H1 (cell line): Measurements from ENCODE around the gene OSM. TPM values are rescaled to one million over a fixed set of nuclear protein-coding genes. Genes with fewer than 3 reads are reported as not detected.

ENCODE experiments used
- BRCA1 ChIP-seq: IDR thresholded peaks from 2 replicates; pipeline ENCODE4 v1.6.1; 2012; ENCODE audit warnings: low read depth, low read length, improper control_type of control experiment
- CREB1 ChIP-seq: IDR thresholded peaks from 2 replicates; pipeline ENCODE4 v1.6.1; 2012; ENCODE audit warnings: inconsistent platforms
- FOSL1 ChIP-seq: IDR thresholded peaks from 2 replicates; pipeline ENCODE4 v1.6.1; 2011; ENCODE audit warnings: mild to moderate bottlenecking, low read depth, low read length, moderate library complexity; ENCODE audit not compliant: insufficient read depth
- RFX5 ChIP-seq: IDR thresholded peaks from 2 replicates; pipeline ENCODE4 v1.6.1; 2011; ENCODE audit warnings: low read depth, low read length, improper control_type of control experiment, borderline replicate concordance
- TAF1 ChIP-seq: IDR thresholded peaks from 2 replicates; pipeline ENCODE4 v1.6.1; 2011; ENCODE audit warnings: mild to moderate bottlenecking, low read depth, low read length
- polyA plus RNA-seq, 7 experiments: library from polyadenylated mRNA; depleted of rRNA in 3 of 7; stranded (reverse) in 5 of 7; unstranded in 2 of 7; fragments of >200 nt in 5 of 7; fragments of 200-250 nt in 2 of 7; gene quantifications; 1 replicate in 5 of 7; 2 replicates in 1 of 7; 4 replicates in 1 of 7; pipeline versions ENCODE4 v1.2.1 to v1.2.3, GENCODE V29; 2011 to 2013; ENCODE audit warnings: missing spikeins in 2 of 7, mixed read lengths in 2 of 7
- total RNA-seq: library from RNA; stranded (reverse); fragmentation: NEBNext Ultra II Directional; extraction: Animal tissue kit (Norgen Biotek cat#: 25700); gene quantifications from 2 replicates; pipeline ENCODE4 v1.2.1, GENCODE V29; 2021
- TF ChIP-seq, protein P1 (sequence below), 3 experiments: IDR thresholded peaks; 1 replicate in 2 of 3; 2 replicates in 1 of 3; pipeline versions ENCODE4 v1.5.1 to v1.6.1; 2011; ENCODE audit warnings: low read length in 3 of 3, mild to moderate bottlenecking in 3 of 3, inconsistent platforms in 2 of 3, low read depth in 1 of 3, moderate library complexity in 1 of 3; ENCODE audit not compliant: insufficient read depth in 1 of 3; ENCODE audit errors: control extremely low read depth in 1 of 3
- TF ChIP-seq, protein P2 (sequence below): IDR thresholded peaks from 2 replicates; pipeline ENCODE4 v1.6.1; 2012; ENCODE audit warnings: inconsistent platforms

The OSM gene
- total and polyA plus RNA-seq, 2 of the 8 experiments (the other 6 are each of a cell fraction or from before 2014, with no cell fraction given): not detected

DNA sequence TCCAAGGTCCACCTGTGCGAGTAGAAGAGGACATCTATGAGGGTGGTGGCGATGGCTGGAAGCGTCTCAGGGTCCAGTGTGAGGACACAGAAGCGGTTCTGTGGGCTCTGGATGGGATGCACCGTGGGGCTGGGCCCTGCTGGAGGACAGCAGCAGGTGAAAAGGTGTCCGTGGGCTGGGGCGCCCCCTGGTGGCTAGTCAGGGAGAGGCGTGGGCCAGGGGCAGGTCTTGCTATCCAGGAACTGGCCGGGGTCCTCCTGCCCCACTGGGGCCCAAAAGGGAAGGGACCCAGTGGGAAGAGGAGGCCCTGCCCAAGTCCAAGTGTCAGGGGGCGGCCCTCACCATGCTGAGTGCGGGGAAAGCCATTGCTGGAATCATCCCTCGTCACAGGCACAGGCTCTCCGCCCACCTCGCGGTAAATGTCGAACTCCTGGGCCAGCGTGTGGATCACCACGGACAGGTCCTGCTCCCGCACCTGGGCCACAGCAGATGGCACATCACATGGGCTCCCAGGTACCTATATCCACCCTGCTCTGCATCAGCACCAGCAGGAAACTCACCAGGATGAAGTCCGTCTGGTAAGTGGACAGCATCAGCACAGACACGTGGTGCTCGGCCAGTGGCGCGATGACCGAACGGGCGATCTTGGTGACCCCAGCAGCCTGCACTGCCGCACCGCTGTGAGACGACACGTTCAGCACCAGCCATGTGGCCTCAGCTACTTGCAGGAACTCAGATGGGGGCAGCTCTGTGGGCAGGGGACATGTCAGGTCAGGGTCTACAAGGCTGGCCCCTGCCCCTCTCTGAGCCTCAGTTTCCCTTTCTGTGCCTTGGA, 20.4 kb upstream of the OSM start (continued):
- TF ChIP-seq, protein P1, sequence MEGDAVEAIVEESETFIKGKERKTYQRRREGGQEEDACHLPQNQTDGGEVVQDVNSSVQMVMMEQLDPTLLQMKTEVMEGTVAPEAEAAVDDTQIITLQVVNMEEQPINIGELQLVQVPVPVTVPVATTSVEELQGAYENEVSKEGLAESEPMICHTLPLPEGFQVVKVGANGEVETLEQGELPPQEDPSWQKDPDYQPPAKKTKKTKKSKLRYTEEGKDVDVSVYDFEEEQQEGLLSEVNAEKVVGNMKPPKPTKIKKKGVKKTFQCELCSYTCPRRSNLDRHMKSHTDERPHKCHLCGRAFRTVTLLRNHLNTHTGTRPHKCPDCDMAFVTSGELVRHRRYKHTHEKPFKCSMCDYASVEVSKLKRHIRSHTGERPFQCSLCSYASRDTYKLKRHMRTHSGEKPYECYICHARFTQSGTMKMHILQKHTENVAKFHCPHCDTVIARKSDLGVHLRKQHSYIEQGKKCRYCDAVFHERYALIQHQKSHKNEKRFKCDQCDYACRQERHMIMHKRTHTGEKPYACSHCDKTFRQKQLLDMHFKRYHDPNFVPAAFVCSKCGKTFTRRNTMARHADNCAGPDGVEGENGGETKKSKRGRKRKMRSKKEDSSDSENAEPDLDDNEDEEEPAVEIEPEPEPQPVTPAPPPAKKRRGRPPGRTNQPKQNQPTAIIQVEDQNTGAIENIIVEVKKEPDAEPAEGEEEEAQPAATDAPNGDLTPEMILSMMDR (IDR thresholded peaks at IDR 0.05; ENCODE audit: control extremely low read depth in 1 of 3, insufficient read depth in 1 of 3, low read depth in 1 of 3, low read length in 3 of 3): peak; percentile 90 to 98 (median 93)
- TF ChIP-seq CREB1 (peak; percentile 30; the same call in 1 of the 2 replicates), RFX5 (no peak), BRCA1 (no peak), FOSL1 (no peak), TAF1 (no peak)
- TF ChIP-seq, protein P2, sequence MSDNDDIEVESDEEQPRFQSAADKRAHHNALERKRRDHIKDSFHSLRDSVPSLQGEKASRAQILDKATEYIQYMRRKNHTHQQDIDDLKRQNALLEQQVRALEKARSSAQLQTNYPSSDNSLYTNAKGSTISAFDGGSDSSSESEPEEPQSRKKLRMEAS: peak; percentile 32; the same call in 1 of the 2 replicates
